Measurements from ENCODE around the gene ZNF432. TPM values are rescaled to one million over a fixed set of nuclear protein-coding genes. Genes with fewer than 3 reads are reported as not detected.
"Not testable (repeated sequence)": the region's sequence is repeated elsewhere in the genome, so short reads cannot be mapped to it uniquely, and the experiment has no call there.

Gene ZNF432
- total RNA-seq, 4 donors from 2014 or later = 8.6 to 10.1 (median 9.2) TPM

DNA sequence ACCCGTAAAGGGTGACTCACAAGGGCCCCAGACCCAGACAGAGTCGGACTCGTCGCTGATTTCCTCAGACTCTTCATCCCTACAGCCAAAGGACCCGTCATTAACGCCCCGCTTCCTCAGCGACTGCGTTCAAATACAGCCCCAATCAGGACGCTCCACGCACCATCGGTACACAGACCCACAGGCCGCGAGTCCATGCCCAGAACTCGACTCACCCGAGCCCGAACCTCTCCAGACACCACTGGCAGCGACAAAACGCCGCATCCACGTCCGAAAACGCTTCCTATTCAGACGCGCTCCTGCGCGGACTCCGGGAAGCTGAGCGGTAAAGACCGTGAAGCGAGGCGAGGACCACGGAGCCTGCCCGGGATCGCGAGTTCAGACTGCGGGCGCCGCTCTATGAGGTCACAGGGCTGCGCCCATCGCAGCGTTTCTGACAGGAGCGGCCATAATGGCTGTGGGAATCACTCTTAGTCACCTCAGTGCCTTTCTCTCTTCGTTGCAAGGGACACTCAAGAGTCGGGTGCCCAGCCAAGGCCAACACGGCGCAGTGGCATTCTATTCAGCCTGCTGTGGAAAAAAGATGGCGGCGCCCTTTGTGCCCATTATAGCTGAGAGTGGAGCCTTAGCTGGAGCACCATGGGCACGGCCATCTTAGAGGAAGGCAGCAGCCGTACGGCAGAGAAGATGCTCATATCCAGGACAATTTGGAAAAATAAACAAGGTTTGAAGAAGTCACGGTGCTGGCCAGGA is 20.4 kb downstream of the ZNF432 start, which contains the start of gene ZNF614:
TSS of gene ZNF614 (minus strand) at position 353 of the 753 bp plus-strand sequence. CDS start 2,634 bp downstream, outside the sequence.
- TF ChIP-seq POLR2AphosphoS5 (IDR thresholded peaks at IDR 0.05) (peak; percentile 87 to 89), POLR2A (IDR thresholded peaks at IDR 0.05; ENCODE audit: low read depth) (peak; percentile 15), EP300 (IDR thresholded peaks at IDR 0.05) (no peak)
- TF ChIP-seq, protein P1, sequence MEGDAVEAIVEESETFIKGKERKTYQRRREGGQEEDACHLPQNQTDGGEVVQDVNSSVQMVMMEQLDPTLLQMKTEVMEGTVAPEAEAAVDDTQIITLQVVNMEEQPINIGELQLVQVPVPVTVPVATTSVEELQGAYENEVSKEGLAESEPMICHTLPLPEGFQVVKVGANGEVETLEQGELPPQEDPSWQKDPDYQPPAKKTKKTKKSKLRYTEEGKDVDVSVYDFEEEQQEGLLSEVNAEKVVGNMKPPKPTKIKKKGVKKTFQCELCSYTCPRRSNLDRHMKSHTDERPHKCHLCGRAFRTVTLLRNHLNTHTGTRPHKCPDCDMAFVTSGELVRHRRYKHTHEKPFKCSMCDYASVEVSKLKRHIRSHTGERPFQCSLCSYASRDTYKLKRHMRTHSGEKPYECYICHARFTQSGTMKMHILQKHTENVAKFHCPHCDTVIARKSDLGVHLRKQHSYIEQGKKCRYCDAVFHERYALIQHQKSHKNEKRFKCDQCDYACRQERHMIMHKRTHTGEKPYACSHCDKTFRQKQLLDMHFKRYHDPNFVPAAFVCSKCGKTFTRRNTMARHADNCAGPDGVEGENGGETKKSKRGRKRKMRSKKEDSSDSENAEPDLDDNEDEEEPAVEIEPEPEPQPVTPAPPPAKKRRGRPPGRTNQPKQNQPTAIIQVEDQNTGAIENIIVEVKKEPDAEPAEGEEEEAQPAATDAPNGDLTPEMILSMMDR (IDR thresholded peaks at IDR 0.05) = no peak
- H3K27ac ChIP-seq (replicated peaks in 1 of 4) = peak within 1 kb of the TSS; percentile 89 to 95 (median 92)
- intact Hi-C loops (cut with DNase I) = no loop called here
- H3K9me3 ChIP-seq = peaks cover 5 to 38% (median 26%) of the 10 kb centered on the region in 4 donors
- WGBS = 0% methylated on average over 22 of the region's 53 CpGs
- H3K27me3 ChIP-seq = no peaks in the 10 kb centered on the region
- H3K4me1 ChIP-seq = peaks cover 8 to 23% (median 20%) of the 10 kb centered on the region in 4 donors
- peaks cover 27 to 34% (median 29%) of the 10 kb centered on the region in 4 donors for H3K36me3 ChIP-seq
- peak; percentile 95 for DNase-seq (ENCODE audit: extremely low spot score)
- H3K4me3 ChIP-seq = peak within 1 kb of the TSS; percentile 76 to 87 (median 78)

DNA sequence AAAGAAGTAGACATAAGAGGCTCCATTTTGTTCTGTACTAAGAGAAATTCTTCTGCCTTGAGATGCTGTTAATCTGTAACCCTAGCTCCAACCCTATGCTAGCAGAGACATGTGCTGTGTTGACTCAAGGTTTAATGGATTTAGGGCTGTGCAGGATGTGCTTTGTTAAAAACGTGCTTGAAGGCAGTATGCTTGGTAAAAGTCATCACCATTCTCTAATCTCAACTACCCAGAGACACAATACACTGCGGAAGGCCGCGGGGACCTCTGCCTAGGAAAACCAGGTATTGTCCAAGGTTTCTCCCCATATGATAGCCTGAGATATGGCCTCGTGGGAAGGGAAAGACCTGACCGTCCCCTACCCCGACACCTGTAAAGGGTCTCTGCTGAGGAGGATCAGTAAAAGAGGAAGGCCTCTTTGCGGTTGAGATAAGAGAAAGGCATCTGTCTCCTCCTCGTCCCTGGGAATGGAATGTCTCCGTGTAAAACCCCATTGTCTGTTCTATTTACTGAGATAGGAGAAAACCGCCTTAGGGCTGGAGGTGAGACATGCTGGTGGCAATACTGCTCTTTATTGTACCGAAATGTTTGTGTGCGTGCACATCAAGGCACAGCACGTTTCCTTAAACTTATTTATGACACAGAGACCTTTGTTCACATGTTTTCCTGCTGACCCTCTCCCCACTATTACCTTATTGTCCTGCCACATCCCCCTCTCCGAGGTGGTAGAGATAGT is 22.2 kb downstream of the ZNF432 start:
- Histone ChIP-seq H3K36me3 (peaks cover 28 to 47% (median 41%) of the 10 kb centered on the region in 4 donors), H3K4me1 (peaks cover 8 to 23% (median 20%) of the 10 kb centered on the region in 4 donors), H3K9me3 (peaks cover 0 to 28% (median 11%) of the 10 kb centered on the region in 4 donors)
- intact Hi-C loops (cut with DNase I); H3K4me3 ChIP-seq; DNase-seq (ENCODE audit: extremely low spot score); H3K27ac ChIP-seq (replicated peaks in 1 of 4); H3K27me3 ChIP-seq: not testable (repeated sequence)
- WGBS = 90% methylated on average over 13 of the region's 15 CpGs

DNA sequence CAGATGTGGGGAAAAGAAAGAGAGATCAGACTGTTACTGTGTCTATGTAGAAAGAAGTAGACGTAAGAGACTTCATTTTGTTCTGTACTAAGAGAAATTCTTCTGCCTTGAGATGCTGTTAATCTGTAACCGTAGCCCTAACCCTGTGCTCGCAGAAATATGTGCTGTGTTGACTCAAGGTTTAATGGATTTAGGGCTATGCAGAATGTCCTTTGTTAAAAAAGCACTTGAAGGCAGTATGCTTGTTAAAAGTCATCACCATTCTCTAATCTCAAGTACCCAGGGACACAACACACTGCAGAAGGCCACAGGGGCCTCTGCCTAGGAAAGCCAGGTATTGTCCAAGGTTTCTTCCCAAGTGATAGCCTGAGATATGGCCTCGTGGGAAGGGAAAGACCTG is 24.2 kb downstream of the ZNF432 start:
- WGBS = 93% methylated on average over 4 of the region's 4 CpGs
- peaks cover 0 to 43% (median 15%) of the 10 kb centered on the region in 4 donors for H3K9me3 ChIP-seq

DNA sequence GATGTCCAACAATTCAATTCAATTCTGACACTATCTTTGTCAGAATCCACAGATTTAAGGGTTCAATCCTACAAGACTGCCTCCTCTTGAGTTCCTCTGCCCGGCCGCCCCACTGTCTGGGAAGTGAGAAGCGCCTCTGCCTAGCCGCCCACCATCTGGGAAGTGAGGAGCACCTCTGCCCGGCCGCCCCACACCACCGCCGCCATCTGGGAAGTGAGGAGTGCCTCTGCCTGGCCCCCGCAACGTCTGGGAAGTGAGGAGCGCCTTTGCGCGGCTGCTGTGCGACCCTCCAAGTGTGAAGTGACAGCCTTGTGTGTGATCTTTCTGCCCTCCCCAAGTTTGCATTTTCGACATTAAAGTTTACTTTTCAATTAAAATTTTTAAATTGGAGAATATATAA is 26.4 kb downstream of the ZNF432 start:
- no peaks in the 10 kb centered on the region for H3K27me3 ChIP-seq
- WGBS = 97% methylated on average over 15 of the region's 15 CpGs
- H3K4me1 ChIP-seq = peaks cover 6 to 13% (median 9%) of the 10 kb centered on the region in 4 donors
- intact Hi-C loops (cut with DNase I) = no loop called here
- no peak overlapping the region for H3K4me3 ChIP-seq
- TF ChIP-seq, protein P1 (IDR thresholded peaks at IDR 0.05) = no peak
- TF ChIP-seq EP300 (IDR thresholded peaks at IDR 0.05) (no peak), POLR2AphosphoS5 (IDR thresholded peaks at IDR 0.05) (no peak), POLR2A (IDR thresholded peaks at IDR 0.05; ENCODE audit: low read depth) (no peak)
- H3K27ac ChIP-seq (replicated peaks in 1 of 4) = no peak overlapping the region
- DNase-seq (ENCODE audit: extremely low spot score) = no peak
- H3K36me3 ChIP-seq = peaks cover 65 to 89% (median 76%) of the 10 kb centered on the region in 4 donors
- peaks cover 0 to 64% (median 26%) of the 10 kb centered on the region in 4 donors for H3K9me3 ChIP-seq

More for the DNA sequence above, 24.2 kb downstream of the ZNF432 start:
- H3K4me3 ChIP-seq; H3K27me3 ChIP-seq; H3K27ac ChIP-seq (replicated peaks in 1 of 4); DNase-seq (ENCODE audit: extremely low spot score); intact Hi-C loops (cut with DNase I): not testable (repeated sequence)
- peaks cover 44 to 66% (median 55%) of the 10 kb centered on the region in 4 donors for H3K36me3 ChIP-seq
- peaks cover 8 to 23% (median 20%) of the 10 kb centered on the region in 4 donors for H3K4me1 ChIP-seq

DNA sequence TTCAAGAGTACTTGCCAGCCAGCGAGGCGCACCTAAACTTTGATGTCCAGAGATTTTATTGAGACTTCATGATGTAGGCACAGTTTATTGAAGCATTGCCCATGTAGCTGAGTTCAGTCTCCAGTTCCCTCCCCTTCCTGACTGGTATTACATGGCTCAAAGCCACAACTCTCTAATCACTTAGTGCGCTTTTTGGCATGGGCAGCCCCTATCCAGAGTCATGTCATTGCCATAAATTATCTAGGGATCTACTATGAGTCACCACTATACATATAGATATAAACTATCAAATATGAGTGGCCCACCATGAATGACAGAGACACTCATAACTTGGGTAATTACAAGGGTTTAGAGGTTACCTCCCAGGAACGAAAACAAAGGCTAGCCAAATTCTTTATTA is 28.1 kb downstream of the ZNF432 start:
- no peak overlapping the region for H3K27ac ChIP-seq (replicated peaks in 1 of 4)
- H3K9me3 ChIP-seq = peaks cover 0 to 80% (median 40%) of the 10 kb centered on the region in 4 donors
- H3K27me3 ChIP-seq = no peaks in the 10 kb centered on the region
- WGBS = 96% methylated on average over 4 of the region's 4 CpGs
- H3K36me3 ChIP-seq = peaks cover 77 to 100% (median 88%) of the 10 kb centered on the region in 4 donors
- no peak for DNase-seq (ENCODE audit: extremely low spot score)
- no peak overlapping the region for H3K4me3 ChIP-seq
- TF ChIP-seq, protein P1 (IDR thresholded peaks at IDR 0.05) = no peak
- no peak for TF ChIP-seq POLR2A (IDR thresholded peaks at IDR 0.05; ENCODE audit: low read depth)
- TF ChIP-seq EP300 (IDR thresholded peaks at IDR 0.05) = no peak
- no peak for TF ChIP-seq POLR2AphosphoS5 (IDR thresholded peaks at IDR 0.05)
- H3K4me1 ChIP-seq = no peaks in the 10 kb centered on the region
- intact Hi-C loops (cut with DNase I) = no loop called here

Measured in esophagus muscularis mucosa (tissue), 4 donors.